ENCODE data around the gene ATP13A5.

DNA sequence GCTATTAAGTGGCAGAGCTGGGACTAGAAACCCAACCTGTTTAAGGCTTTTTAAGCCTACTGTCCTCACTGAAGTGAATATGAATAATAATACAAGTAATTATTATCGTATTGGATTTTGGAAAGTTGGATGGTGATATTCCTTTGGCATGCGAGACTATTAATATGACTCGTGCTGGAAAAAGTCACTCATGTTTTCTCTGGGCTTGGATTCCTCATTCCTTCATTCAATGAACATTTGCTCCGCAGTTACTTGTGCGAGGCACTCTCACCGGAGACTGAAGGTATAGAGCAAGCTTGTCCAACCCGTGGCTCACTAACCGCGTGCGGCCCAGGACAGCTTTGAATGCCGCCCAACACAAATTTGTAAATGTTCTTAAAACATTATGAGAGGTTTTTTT lies 136.8 kb downstream of the ATP13A5 start:
- TF ChIP-seq, protein P1, sequence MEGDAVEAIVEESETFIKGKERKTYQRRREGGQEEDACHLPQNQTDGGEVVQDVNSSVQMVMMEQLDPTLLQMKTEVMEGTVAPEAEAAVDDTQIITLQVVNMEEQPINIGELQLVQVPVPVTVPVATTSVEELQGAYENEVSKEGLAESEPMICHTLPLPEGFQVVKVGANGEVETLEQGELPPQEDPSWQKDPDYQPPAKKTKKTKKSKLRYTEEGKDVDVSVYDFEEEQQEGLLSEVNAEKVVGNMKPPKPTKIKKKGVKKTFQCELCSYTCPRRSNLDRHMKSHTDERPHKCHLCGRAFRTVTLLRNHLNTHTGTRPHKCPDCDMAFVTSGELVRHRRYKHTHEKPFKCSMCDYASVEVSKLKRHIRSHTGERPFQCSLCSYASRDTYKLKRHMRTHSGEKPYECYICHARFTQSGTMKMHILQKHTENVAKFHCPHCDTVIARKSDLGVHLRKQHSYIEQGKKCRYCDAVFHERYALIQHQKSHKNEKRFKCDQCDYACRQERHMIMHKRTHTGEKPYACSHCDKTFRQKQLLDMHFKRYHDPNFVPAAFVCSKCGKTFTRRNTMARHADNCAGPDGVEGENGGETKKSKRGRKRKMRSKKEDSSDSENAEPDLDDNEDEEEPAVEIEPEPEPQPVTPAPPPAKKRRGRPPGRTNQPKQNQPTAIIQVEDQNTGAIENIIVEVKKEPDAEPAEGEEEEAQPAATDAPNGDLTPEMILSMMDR (IDR thresholded peaks at IDR 0.05; ENCODE audit: low read depth, low read length, poor library complexity, severe bottlenecking) = no peak
- no peak for TF ChIP-seq EZH2phosphoT487 (IDR thresholded peaks at IDR 0.05; ENCODE audit: borderline replicate concordance, low read length)

Data from DOHH2 (cell line).